T-helper 1 cell (primary cell): ENCODE measurements around the gene CAMSAP2.

Source experiments
- DNase-seq, 5 donors: peaks; one replicate each; pipeline ENCODE4 v3.0.0-alpha.2; 2012 to 2020

The CAMSAP2 gene

DNA sequence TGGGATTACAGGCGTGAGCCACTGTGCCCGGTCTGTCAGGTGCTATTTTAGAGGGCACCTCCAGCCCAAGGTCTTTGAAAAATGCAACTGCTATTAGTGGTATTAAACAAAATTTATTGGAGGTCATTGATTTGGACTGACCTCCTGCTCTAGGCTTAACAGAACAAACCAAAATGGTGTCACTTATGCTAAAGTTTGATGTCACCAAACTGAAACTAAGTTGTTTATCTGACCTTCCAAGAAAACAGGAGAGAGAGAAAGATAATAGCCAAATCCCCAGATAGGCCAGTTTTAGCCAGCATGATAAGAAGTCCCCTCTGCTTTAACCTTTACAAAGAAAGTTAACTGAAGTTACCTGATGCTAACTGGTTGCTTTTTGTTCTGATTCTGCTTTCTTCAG is 147.9 kb downstream of the CAMSAP2 start:
- no peak for DNase-seq

DNA sequence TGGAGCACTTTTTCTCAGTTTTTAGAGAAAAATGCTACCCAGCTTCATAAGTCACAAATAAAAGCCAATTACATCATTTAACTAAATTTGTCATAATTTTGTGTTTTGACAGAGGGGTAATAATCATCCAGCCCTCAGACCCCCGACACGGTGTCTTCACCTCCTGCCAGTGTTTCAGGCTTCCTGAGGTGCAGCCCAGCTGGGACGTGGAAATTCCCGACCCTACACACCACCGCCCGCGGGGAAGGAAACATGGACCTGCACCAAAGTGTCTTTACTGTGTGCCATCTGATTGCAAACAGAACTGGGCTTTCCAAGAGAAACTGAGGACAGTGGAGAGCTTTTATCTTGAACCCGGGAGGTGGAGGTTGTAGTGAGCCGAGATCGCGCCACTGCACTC is 148.3 kb downstream of the CAMSAP2 start:
- DNase-seq = no peak

DNA sequence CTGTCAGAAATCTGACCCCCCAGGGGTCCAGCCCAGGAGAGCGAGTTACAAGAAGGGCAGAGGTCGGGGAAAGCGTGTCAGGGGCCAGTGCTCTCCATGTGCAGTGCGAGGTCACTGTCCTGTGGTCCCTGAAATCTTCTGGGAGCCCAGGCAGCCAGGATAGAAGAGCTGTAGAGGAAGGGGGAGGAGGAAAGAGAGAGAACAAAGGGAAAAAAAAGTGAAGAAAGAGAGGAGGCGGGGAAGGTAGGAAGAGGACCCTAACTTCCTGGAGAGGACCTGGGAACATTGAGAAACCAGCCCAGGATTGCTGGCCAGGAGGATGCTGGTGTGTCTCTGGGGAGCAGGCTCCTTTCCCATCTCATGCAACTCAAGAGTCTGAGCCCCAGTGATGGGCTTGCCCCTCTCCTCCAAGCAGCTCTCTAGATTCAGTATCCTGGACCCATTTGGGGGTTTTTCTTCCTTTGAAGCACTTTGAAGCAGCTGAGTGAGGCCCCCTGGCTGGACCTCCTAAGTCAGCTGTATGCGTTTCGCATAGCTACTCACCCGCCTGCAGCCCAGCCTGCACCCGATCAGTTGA is 149.2 kb downstream of the CAMSAP2 start:
- no peak for DNase-seq

DNA sequence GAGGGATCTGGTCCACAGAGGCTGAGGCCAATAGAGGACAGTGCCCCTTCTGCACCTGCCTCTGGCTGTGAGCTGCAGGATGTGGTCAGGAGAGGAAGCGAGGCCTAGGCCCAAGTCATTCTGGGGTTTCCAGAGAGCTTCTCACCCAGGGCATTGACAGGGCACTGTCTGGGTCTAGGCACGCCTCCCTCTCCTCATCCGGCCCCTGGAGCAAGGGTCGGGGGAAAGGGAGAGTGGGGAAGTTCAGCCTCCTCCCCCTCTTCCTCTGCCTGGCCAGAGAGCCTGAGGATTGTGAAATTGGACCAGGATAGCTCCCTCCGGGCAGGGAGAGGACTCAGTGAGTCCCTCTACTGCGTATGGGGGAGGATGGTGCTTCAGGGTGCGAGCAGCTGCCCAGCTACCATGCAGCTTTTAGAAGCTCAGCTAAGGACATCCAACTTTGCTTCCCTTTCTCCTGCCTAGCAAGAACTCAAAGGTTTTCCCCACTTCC is 149.7 kb downstream of the CAMSAP2 start:
- peak; percentile 39 to 81 (median 53) for DNase-seq

DNA sequence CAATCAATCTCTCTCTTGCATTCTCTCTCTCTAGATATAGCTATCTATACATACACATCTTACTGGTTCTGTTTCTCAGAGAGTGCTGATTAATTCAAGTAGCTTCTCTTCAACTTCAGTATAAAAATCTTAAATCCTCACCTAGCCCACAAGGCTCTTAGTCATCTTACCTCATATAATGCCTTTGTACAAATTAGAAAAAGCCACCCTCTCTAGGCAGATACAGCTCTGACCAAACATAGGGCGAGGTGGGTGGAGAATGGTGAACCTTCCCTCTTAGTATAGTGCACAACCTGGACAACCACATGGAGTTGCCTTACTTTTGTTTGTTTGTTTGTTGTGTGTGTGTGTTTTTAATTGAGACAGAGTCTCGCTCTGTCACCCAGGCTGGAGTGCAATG is 150.9 kb downstream of the CAMSAP2 start:
- DNase-seq = peak in 1 of 5 donors; percentile 45

DNA sequence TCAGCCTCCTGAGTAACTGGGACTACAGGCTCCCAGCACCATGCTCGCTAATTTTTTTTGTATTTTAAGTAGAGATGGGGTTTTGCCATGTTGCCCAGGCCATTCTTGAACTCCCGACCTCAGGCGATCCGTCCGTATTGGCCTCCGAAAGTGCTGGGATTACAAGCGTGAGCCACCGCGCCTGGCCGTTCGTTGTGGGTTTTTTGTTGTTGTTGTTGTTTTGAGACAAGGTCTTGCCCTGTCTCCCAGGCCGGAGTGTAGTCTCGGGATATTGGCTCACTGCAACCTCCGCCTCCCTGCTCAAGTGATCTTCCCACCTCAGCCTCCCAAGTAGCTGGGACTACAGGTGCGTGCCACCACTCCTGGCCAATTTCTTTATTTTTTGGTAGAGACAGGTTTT is 151.3 kb downstream of the CAMSAP2 start:
- DNase-seq = no peak

DNA sequence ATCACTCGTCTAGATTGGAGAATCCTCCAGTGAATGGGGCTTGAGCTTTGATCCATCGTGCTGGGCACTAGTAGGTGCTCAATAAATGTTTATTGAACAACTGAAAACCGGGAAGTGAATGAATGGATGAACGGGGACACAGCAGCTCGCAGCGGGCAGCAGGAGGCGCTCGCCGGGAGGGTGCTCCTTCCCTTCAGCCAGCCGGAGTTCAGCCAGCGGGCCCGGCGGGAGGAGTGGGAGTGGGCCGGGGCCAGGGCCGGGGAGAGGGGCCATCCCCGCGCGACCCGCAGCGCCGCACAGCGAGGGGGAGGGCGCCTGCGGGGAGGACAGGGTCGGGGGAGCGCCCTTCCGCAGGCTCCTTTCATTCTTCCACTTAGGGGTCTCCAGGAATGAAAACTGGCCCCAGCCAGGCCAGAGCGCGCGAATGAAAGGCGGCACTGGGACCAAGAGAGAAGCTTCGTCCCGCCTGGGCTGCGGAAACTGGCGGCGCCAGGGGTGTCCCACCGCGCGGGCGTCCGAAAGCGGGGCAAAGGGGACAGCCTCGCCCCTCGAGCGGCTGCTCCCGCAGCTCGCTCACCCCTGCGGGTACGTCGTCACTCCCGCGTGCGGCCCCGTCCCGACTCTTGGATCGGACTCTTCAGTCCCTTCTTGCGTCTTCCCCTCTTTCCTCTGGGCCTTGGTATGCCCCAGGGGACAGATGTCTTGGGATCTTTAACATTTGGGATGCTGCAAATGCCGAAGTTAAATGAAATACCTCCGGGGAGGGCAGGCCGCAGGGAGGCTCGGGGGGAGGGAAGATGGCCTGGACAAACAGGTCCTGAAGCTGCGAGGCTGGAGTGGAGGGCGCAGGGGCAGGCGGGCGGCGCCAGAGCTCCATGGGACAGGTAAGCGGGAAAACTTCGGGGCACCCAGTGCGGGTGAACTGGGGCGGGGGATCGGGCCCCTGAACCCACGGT is 152.4 kb downstream of the CAMSAP2 start:
- no peak for DNase-seq

DNA sequence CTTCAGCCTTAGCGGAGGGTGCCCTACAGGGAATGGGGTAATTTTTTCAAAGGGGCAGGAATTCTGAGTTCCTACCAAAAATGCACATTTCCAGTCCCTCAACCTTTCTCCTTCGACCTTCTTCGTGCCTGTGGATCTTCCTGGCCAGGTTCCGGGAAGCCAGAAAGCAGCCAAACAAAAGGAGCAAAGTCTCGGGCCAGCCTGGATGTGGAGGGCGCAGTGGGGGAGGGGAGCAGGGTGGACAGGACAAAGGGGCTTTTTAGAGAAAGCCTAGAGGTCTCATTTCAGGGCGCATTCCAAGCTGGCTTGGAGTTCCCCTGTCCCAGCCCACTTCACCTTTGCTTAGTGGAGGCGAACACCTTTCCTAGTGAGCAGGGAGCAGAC is 153.1 kb downstream of the CAMSAP2 start:
- DNase-seq = no peak

DNA sequence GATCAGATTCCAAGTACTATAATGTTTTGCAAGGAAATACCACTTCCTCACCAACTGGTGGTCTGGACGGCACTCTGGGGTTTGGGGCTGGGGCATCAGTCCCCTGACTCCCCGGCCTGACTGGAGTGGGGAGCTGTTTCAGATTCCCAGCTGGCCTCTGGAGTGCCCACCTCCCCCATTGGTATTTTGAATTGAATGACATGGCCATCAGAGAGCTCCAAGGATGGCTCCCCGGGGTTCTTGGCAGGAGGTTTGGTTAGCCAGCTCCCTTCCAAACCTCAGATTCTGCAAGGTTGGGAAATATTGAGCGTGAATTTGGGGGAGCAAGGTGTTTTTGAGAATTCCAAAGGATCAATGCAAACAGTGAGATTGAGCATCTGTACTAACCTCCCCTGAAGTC is 153.9 kb downstream of the CAMSAP2 start:
- DNase-seq = no peak

DNA sequence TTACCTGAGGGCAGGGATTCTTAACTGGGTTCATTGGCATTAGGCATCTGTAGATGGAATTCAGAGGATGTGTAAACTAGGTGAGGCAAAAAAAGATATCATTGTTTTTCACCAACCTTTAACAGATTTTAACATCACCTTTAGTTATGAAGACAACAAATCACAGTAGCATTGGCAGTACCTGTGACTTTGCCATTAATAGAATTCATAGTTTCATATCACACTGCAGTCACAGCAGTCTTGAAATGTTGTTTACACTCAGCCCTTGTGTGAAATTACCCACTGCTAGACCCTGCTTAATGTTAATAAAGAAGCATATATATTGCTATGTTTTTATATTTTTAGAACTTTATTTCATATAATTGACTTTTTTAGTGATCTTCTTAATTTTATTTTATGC is 154.3 kb downstream of the CAMSAP2 start:
- DNase-seq = no peak

DNA sequence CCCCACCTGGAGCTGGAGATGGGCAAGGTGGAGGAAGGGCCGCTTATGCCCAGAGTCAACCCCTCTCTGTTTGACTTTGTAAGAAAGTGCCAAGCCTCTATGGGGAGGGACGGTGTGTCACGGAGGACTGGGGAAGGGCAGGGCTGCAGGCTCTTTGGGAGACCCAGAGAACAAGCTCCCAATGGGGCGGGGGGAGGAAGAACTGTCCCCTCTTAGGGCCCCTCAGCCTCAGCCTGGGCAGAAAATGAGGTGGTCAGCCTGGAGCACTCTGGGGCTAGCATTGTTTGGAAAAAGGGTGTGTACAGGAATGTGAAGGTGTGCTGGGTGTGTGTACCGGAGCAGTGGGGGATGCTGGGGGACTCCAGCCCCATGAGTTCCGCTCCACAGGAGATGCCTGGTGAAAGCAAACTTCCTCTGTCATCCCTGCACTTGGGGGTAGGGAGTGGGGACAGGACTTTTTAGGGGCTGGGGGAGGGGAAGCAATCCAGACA is 154.8 kb downstream of the CAMSAP2 start:
- no peak for DNase-seq

DNA sequence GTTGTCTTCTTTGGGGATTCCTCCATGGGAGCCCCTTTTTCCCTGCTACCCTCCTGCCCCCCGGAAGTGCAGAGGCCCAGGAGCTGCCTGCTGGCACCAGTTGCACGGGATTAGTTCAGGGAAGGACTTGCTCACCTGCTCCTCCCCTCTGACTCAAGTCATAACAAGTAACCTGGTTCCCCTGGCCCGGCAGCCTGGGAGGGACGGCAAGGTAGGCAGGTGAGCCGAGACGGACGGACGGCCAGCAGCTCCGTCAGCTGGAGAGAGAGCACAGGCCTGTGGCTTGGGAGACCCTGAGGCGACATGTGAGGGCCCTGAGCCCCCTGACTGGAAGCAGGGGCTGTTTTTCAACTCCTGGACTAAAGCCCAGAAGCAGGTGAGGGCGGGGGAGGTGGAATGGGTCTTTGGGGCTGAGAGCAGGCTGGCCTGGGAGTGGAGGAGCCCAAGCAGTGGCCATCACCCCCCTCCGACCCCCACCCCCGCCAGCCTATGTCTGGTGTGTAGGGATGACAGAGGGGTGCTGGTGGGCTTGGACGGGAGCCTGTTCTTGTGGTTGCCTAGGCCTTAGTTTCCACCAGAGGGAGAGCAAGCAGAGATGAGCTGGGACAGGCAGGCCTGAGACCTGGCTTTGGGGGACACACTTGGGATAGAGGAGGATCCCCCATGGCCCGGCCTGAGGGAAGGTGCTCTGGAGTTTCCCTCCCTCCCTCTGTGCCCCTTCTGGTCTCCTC is 156.2 kb downstream of the CAMSAP2 start, which contains the start of gene INAVA:
INAVA (plus strand) TSS at position 189 of the 731 bp plus-strand sequence. CDS start 3,501 bp downstream, outside the sequence.
- no peak for DNase-seq

DNA sequence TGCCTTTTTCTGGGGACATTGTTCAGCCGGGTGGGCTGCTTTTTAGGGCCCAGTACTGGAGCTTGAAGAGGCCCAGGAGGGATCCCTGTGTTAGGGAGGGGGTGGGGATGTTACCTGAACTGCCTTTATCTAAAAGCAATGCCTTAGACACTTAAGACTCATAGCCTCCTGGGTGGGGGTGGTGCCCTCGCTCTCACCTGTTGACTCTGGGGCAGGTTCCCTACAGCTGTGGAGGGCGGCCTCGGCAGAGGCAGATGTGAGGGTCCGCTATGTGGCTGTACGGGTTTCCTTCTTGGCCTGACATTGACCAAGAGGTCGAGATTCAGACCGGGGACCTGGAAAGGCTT is 156.7 kb downstream of the CAMSAP2 start:
- no peak for DNase-seq

DNA sequence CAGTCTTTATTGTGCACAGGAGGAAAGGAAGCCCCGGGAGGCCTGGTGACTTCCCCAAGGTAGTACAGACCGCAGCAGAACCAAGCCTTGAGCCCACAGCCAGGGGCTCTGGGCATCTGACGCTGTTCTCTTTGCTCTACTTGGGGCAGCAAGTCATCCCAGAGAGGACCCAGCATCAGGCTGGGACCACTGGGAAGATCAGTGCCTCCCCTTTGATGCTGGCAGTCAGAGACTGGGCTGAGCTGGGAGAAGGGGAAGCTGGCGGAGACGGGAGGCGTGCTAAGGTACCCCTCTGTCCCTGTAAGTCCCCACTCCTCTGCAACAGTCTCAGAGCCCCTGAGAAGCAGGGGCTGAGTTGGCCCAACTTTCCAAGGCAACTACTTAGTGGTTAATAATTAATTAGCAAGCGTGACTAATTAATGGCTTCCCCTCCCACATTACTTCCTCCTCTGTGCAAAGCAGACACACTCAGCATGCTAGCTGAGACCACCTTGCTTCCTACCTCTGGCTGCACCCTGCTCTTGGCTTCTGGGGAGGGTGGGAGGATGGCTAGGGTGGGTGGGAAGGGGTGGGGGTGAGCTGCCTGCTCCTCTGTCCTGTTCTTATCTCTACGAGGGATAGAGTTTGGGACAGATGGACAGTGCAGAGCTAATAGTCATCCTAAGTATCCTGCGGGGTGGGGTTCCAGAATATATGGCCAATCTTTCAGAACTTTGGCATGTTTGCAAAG is 157.3 kb downstream of the CAMSAP2 start:
- no peak for DNase-seq

DNA sequence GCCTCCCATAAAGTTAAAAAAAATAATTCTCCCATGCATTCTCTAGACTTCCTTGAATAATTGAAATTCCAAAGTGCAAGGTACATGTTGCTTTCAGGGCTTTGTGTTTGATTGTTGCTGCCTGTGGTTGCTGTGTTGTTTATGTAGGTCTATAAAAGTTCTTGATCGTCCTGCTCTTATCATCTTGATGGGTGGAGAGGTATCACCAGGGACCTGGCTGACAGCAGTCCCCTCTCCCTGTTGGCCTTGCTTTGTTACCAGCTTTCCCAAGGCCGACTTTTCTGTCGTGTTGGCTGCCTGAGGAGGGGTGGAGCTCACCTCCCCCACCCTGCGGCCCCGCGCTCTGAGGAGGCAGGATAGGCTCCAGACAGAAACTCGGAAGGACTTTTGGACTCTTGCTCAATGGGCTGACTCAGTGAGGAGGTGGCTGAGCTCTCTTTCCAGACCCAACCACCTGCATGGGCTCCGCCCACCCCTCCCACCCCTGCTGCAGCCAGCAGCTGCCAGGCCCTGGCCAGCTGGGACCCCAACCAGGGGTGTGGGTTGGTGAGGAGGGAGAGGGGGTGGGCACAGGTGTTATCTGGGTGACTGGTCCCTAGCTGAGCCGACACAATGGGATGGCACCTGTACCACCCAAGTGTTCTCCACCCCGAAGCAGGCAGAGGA is 158.0 kb downstream of the CAMSAP2 start:
- no peak for DNase-seq

DNA sequence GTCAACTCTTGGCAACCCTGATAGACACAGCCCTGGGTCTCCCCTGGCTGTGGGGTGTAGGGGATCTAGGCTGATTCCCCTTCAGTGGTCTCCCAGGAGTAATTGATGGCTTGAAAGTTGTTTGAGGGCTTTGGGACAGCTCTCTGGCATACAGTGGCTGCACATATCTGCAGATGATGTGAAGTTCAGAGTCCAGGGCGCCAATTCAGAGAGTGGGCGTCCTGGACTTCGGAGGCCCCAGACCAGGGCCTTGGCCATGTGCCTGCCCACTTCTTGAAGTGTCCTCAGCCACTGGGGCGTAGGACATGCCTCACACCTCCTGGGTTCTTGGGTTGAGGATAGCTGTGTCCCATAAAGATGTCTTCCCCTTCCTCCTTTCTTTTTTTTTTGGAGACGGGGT is 158.6 kb downstream of the CAMSAP2 start:
- DNase-seq = no peak

DNA sequence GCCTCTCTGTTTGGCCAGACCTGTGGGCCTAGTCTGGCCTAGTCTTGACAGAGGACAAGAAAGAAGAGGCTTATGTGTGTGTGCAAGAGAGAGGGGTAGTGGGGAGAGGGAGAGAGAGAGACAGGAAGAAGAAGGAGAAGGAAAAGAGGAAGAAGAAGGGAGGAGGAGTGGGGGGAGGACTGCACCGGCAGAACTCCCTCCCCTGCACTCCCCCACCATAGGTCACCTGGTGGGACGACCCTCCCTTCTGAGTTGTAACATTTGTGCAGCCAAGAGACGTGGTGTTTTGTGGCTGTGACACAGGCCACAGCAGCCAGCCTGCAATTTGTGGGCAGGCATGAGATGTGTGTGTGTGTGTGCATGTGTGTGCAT is 160.3 kb downstream of the CAMSAP2 start:
- DNase-seq = no peak

DNA sequence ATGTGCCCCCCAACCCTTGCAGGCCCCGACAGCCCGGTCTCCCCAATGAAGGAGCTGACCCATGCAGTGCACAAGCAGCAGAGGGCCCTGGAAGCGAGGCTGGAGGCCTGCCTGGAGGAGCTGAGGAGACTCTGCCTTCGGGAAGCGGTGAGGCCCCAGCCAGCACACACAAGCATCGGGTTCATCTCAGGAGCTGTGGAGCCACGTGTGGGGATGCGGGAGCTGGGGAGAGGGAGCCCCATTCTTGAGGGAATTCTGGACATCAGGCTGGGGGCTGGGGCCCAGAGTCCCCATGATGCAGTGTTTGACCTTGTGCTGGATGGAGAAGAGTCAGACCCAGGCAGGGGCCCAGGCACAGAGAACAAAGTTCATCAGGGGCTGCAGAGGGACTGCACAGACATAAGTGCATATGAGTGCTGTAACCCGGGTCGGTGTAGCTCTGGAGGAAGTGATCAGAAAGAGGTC is 160.8 kb downstream of the CAMSAP2 start:
- no peak for DNase-seq

DNA sequence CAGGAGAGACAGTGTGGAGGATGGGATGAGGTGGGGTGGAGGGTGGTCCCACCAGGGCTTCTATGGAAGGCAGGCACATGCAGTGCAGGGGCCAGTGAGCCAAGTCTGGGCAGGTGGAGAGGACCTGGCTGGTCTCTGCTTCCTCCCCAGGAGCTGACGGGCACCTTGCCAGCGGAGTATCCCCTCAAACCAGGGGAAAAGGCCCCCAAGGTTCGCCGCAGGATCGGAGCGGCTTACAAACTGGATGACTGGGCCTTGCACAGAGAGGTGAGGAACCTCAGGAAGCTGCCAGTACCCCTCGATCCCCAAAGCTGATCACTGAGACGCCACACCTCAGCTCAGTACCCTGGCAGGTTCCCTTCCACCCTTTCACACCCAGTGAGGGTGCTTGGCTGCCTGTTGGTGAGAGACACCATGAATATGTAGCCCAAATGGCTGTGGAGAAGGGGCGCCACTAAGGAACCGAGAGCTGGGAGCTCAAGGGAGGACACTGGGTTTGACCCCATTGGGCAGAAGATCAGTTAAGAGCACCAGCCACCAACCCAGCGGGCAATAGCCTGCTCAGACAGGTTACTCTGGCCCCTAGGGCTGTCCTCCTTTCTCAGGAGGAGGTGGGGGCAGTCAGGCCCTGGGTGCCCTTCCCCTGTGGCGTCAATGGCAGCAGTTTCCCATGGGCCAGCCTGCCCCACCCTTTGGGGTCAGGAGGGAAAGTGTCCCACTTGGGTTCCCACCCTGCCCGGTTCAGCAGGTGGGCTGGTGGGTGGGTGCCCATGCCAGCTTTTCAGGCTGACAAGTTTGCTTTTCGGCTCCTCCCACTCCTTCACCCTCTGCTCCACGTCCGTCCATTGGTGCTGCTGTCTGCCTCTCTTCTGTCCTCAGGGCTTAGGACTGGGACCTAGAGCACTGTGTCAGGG is 161.5 kb downstream of the CAMSAP2 start:
- no peak for DNase-seq

DNA sequence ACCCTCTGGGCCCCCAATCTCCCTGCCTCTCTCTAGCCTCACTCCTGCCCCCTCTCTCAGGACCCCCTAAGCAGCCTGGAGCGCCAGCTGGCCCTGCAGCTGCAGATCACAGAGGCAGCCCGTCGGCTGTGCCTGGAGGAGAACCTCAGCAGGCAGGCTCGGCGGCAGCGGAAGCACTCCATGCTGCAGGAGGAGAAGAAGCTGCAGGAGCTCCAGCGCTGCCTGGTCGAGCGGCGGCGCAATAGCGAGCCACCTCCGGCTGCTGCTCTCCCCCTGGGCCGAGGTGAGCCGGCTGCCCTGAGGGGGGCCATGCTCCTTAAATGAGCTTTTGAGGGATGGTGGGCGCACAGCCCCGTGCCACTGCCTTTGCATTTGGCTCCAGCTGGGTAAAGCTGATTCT is 162.2 kb downstream of the CAMSAP2 start:
- no peak for DNase-seq

DNA sequence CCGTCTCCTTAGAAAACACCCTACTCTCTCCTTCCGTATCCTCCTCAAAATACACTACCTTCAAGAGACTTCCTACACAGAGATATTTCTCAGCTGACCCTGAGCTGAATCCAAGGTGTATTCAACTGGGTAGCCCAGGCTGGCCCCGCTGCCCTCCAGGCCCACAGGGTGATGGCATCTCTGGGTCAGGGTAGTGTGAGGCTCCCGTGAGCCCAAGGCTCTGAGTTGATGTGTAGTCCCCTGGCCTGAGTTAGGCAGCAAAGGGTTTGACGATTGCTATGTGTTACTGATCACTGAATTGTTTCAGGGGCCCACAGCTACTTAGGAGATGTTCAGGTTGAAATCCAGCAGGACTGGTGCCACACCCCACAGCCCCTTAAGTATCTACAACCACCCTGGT is 162.7 kb downstream of the CAMSAP2 start:
- DNase-seq = no peak
